ENCODE measurements around the gene KCNN1. TPM values are rescaled to one million over a fixed set of nuclear protein-coding genes. Genes with fewer than 3 reads are reported as not detected.

KCNN1 gene
- total and polyA plus RNA-seq, 2 of the 13 experiments (the other 11 are each of a cell fraction or from before 2014, with no cell fraction given) = 0.04 TPM; not detected in 1

DNA sequence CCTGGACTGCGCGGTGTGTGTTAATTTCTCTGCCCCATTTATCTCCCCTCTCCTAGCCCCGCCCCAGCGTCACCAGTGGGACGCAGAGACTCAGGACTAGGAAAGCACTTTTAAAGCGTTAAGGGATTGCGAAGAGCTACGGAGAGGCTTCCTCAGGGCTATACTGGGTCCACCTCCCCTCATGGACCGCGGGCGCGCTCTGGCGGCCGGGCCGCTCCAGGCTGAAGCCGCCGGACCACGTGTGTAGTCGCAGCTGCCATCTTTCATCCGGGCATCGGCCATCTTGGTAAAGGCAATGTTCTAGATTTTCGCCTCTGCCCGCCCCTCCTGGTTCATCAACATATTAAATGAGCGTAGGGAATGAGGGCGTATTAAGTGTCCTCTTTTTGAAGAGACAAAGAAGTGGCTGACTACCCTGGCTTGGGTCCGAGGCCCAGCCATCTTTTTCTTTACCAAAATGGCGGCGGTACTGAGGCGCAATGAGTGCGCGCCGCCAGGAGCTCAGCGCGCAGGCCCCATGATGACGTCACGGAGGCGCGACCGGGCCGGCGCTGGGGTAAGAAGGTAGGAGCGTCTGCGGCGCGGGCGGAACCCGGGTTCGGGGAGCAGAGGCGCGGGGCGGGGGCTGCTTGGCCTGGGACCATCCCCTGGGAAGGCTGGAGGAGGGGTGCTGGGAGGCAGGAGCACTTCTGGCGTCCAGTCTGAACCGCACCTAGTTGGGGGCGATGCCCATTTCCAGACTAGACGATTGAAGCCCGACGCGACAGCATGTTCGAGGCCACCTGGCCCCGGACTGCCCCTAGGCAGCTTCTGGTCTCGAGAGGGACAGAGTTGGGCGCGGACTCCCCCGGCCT is 34.2 kb upstream of the KCNN1 start, which contains the start of gene CCDC124 (continued):
- TF ChIP-seq SPEN (CRISPR knock-in tag; IDR thresholded peaks at IDR 0.05; ENCODE audit: low read depth) (peak; percentile 29; the same call in 1 of the 2 replicates), RBM39 (IDR thresholded peaks at IDR 0.05; ENCODE audit: low read depth, low read length, poor library complexity, severe bottlenecking) (peak; percentile 67), ZNF724P (CRISPR knock-in tag; IDR thresholded peaks at IDR 0.05; ENCODE audit: borderline replicate concordance) (peak; percentile 58; the same call in 1 of the 2 replicates), ZBTB8A (CRISPR knock-in tag; IDR thresholded peaks at IDR 0.05; ENCODE audit: borderline replicate concordance, low read depth) (no peak), MTF1 (CRISPR knock-in tag; IDR thresholded peaks at IDR 0.05) (no peak), SUZ12 (IDR thresholded peaks at IDR 0.05; ENCODE audit: low read depth, low read length) (no peak), RFXAP (CRISPR knock-in tag; IDR thresholded peaks at IDR 0.05; ENCODE audit: borderline replicate concordance) (0 out of 2 replicates have a peak, but pooled peaks have one; percentile 29), U2AF1 (optimal IDR thresholded peaks at IDR 0.05; ENCODE audit: low read depth, low read length) (no peak), ZNF224 (CRISPR knock-in tag; IDR thresholded peaks at IDR 0.05) (no peak), MEF2D (CRISPR knock-in tag; IDR thresholded peaks at IDR 0.05) (no peak), HOXA5 (CRISPR knock-in tag; IDR thresholded peaks at IDR 0.05) (peak; percentile 76), ARNTL (CRISPR knock-in tag; IDR thresholded peaks at IDR 0.05) (peak; percentile 80; the same call in 1 of the 2 replicates)
- TF ChIP-seq, protein P1, sequence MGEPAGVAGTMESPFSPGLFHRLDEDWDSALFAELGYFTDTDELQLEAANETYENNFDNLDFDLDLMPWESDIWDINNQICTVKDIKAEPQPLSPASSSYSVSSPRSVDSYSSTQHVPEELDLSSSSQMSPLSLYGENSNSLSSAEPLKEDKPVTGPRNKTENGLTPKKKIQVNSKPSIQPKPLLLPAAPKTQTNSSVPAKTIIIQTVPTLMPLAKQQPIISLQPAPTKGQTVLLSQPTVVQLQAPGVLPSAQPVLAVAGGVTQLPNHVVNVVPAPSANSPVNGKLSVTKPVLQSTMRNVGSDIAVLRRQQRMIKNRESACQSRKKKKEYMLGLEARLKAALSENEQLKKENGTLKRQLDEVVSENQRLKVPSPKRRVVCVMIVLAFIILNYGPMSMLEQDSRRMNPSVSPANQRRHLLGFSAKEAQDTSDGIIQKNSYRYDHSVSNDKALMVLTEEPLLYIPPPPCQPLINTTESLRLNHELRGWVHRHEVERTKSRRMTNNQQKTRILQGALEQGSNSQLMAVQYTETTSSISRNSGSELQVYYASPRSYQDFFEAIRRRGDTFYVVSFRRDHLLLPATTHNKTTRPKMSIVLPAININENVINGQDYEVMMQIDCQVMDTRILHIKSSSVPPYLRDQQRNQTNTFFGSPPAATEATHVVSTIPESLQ (CRISPR knock-in tag; conservative IDR thresholded peaks at IDR 0.05) = no peak
- TF ChIP-seq, protein P2, sequence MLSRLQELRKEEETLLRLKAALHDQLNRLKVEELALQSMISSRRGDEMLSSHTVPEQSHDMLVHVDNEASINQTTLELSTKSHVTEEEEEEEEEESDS (CRISPR knock-in tag; IDR thresholded peaks at IDR 0.05; ENCODE audit: borderline replicate concordance) = no peak
- TF ChIP-seq, protein P3, sequence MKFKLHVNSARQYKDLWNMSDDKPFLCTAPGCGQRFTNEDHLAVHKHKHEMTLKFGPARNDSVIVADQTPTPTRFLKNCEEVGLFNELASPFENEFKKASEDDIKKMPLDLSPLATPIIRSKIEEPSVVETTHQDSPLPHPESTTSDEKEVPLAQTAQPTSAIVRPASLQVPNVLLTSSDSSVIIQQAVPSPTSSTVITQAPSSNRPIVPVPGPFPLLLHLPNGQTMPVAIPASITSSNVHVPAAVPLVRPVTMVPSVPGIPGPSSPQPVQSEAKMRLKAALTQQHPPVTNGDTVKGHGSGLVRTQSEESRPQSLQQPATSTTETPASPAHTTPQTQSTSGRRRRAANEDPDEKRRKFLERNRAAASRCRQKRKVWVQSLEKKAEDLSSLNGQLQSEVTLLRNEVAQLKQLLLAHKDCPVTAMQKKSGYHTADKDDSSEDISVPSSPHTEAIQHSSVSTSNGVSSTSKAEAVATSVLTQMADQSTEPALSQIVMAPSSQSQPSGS (CRISPR knock-in tag; IDR thresholded peaks at IDR 0.05) = peak; percentile 83
- TF ChIP-seq, protein P4, sequence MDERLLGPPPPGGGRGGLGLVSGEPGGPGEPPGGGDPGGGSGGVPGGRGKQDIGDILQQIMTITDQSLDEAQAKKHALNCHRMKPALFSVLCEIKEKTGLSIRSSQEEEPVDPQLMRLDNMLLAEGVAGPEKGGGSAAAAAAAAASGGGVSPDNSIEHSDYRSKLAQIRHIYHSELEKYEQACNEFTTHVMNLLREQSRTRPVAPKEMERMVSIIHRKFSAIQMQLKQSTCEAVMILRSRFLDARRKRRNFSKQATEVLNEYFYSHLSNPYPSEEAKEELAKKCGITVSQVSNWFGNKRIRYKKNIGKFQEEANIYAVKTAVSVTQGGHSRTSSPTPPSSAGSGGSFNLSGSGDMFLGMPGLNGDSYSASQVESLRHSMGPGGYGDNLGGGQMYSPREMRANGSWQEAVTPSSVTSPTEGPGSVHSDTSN (CRISPR knock-in tag; IDR thresholded peaks at IDR 0.05) = no peak
- TF ChIP-seq, protein P5, sequence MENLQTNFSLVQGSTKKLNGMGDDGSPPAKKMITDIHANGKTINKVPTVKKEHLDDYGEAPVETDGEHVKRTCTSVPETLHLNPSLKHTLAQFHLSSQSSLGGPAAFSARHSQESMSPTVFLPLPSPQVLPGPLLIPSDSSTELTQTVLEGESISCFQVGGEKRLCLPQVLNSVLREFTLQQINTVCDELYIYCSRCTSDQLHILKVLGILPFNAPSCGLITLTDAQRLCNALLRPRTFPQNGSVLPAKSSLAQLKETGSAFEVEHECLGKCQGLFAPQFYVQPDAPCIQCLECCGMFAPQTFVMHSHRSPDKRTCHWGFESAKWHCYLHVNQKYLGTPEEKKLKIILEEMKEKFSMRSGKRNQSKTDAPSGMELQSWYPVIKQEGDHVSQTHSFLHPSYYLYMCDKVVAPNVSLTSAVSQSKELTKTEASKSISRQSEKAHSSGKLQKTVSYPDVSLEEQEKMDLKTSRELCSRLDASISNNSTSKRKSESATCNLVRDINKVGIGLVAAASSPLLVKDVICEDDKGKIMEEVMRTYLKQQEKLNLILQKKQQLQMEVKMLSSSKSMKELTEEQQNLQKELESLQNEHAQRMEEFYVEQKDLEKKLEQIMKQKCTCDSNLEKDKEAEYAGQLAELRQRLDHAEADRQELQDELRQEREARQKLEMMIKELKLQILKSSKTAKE (CRISPR knock-in tag; IDR thresholded peaks at IDR 0.05; ENCODE audit: borderline replicate concordance) = no peak
- TF ChIP-seq, protein P6, sequence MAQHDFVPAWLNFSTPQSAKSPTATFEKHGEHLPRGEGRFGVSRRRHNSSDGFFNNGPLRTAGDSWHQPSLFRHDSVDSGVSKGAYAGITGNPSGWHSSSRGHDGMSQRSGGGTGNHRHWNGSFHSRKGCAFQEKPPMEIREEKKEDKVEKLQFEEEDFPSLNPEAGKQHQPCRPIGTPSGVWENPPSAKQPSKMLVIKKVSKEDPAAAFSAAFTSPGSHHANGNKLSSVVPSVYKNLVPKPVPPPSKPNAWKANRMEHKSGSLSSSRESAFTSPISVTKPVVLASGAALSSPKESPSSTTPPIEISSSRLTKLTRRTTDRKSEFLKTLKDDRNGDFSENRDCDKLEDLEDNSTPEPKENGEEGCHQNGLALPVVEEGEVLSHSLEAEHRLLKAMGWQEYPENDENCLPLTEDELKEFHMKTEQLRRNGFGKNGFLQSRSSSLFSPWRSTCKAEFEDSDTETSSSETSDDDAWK (CRISPR knock-in tag; IDR thresholded peaks at IDR 0.05) = no peak
- TF ChIP-seq, protein P7, sequence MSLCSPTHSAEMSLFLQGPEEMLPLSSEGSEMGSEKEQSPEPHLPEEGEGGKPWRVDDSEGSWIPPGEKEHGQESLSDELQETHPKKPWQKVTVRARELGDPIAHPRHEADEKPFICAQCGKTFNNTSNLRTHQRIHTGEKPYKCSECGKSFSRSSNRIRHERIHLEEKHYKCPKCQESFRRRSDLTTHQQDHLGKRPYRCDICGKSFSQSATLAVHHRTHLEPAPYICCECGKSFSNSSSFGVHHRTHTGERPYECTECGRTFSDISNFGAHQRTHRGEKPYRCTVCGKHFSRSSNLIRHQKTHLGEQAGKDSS (CRISPR knock-in tag; IDR thresholded peaks at IDR 0.05; ENCODE audit: borderline replicate concordance, low read depth) = peak; percentile 90; the same call in 1 of the 2 replicates
